ENCODE results near the gene SHD.
"Not testable (repeated sequence)": the region's sequence is repeated elsewhere in the genome, so short reads cannot be mapped to it uniquely, and the experiment has no call there.

Gene SHD, protein sequence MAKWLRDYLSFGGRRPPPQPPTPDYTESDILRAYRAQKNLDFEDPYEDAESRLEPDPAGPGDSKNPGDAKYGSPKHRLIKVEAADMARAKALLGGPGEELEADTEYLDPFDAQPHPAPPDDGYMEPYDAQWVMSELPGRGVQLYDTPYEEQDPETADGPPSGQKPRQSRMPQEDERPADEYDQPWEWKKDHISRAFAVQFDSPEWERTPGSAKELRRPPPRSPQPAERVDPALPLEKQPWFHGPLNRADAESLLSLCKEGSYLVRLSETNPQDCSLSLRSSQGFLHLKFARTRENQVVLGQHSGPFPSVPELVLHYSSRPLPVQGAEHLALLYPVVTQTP

DNA sequence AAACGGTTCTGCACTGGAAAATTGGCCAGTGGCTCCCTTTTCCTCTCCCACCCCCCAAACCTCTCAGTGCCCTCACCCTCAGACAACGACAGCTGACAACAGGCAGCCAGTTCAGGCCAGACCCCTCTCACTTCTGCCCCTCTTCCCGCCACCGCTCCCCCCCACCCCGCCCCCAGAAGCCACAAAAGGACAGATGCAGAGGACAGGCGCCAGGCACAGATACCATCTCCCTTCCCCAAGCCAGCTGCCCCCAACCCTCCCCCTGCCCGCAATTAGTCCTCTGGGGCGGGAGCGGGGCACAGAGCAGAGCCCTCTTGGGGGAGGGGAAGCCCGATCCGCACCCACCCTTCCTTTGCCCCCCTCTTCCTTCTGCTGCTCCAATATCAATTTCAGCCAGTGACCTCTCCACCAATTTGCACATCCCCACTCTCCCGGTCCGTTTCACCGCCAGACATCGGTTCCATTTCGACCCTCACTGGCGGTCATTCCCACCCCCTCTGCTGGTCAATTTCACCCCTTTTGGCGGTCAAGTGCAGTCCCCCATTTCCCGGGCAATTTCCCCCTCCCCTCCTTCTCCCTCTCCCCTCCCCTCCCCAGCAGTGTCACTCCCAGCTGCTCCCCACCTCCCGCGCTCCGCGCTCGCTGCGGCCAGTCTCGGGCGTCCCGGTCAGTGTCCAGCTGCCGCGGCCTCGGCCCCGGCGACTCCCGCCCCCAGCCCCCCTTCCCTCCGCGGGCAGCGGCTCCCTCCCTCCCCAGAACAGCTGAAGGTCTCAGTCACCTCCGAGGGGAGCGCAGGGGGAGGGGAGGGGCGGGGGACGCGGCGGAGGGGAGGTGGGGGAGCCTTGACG lies at the start of gene SHD:
Gene SHD (plus strand): TSS at position 848 of the 848 bp plus-strand sequence. CDS start 798 bp downstream, outside the sequence.
- no peak for DNase-seq (ENCODE audit: low spot score)

DNA sequence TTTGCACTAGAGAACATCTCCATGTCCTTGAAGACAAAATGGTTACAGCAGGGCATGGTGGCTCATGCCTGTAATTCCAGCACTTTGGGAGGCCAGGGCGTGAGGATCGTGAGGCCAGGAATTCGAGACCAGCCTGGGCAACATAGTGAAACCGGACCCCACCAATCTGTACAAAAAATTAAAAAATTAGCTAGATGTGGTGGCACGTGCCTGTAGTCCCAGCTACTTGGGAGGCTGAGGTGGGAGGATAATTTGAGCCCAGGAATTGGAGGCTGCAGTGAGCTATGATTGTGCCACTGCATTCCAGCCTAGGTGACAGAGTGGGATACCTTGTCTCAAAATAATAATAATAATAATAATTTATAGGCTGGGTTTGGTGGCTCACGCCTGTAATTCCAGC lies 48.8 kb upstream of the SHD start:
- not testable (repeated sequence) for DNase-seq (ENCODE audit: low spot score)

DNA sequence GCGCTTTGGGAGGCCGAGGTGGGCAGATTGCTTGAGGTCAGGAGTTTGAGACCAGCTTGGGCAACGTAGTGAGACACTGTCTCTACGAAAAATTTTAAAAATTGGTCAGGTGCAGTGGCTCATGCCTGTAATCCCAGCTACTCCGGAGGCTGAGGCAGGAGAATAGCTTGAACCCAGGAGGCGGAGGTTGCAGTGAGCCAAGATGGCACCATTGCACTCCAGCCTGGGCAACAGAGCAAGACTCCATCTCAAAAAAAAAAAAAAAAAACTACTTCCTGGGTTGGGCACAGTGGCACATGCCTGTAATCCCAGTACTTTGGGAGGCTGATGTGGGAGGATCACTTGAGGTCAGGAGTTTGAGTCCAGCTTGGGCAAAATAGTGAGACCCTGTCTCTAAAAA lies 47.5 kb upstream of the SHD start:
- not testable (repeated sequence) for DNase-seq (ENCODE audit: low spot score)

DNA sequence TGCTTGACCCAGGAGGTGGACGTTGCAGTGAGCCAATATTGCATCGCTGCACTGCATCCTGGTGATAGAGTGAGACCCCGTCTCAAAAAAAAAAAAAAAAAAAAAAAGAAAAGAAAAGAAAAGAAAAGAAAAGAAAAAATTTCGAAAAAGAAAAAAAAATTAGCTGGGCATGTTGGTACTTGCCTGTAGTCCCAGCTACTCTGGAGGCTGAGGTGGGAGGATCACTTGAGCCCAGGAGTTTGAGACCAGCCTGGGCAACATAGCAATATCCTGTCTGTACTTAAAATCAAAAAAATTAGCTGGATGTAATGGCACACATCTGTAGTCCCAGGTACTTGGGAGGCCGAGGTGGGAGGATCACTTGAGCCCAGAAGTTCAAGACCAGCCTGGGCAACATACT lies 46.9 kb upstream of the SHD start:
- DNase-seq (ENCODE audit: low spot score), result not testable (repeated sequence)

DNA sequence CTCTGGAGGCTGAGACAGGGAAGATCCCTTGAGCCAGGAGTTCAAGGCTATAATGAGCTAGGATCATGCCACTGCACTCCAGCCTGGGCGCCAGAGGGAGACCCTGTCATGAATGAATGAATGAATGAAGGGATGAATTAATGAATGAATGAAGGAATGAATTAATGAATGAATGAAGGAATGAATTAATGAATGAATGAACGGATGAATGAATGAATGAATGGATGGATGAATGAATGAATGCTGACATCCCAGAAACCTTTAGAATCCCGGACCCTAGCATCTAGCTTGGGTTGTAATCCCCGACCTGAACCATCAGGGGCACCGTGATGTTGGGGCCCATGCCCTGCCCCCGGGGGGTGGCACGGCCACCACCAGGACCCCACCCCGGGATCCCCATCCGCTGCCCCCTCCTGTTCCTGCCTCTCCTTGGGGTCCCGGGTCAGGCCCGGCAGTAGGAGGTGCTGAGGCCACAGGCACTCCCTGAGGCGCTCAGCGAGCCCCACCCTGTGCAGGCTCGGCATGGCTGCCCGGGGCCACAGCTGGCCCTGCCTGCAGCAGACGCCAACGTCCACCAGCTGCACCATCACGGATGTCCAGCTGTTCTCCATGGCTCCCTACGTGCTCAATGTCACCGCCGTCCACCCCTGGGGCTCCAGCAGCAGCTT lies 46.3 kb upstream of the SHD start:
- DNase-seq (ENCODE audit: low spot score), result no peak

DNA sequence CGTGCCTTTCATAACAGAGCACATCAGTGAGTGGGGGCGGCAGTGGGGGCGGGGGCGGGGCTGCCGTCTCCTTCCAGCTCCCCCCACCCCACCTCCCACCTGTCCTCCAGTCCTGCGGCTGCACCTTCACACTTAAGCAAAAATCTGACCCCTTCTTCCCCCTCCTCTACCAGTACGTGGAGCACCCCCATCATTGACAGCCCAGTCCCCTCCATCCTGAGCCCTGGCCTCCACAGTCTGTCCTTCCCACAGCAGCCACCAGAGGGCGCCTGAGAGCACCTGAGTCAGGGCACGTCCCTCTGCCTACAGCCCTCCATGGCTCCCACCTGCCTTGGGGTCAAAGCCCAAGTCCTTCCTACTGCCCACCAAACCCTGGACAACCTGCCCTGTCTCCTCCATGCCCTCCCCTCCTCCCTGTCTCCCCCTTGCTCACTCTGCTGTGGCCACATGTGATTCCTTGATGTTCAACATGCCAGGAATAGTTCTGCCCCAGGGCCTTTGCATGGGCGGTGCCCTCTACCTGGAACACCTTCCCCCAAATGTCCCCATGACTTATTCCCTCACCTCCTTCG lies 45.7 kb upstream of the SHD start:
- peak; percentile 51 for DNase-seq (ENCODE audit: low spot score)

DNA sequence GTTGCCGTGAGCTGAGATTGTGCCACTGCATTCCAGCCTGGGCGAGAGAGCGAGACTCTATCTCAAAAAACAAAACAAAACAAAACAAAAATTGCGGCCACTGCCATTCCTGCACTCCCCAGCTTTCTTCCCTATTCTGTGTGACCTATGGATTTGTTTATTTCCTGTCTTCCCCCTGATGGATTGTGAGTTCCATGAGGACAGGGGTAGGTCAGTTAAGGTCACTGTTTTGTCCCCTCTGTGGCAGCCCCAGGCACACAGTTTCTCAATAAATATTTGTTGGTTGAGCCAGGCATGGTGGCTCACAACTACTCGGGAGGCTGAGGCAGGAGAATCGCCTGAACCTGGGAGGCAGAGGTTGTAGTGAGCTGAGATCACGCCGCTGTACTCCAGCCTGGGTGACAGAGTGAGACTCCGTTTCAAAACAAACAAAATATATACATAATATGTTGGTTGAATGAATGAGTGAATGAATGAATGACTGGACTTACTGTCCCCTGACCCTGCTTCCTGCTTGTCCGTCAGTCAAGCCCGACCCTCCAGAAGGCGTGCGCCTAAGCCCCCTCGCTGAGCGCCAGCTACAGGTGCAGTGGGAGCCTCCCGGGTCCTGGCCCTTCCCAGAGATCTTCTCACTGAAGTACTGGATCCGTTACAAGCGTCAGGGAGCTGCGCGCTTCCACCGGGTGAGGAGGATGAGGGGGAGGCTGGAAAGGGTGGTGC lies 44.8 kb upstream of the SHD start:
- no peak for DNase-seq (ENCODE audit: low spot score)

DNA sequence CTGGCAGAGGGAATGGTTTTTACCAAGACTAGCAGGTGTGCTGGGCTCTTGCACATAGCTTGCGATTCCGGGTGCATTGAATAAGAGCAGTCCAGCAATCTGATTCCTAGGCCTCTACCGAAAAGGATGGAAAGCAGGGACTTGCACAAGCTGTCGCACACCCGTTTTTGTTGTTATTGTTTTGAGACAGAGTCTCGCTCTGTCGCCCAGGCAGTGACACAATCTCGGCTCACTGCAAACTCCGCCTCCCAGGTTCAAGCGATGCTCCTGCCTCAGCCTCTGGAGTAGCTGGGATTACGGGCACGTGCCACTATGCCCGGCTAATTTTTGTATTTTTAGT lies 44.2 kb upstream of the SHD start:
- DNase-seq (ENCODE audit: low spot score), result no peak

DNA sequence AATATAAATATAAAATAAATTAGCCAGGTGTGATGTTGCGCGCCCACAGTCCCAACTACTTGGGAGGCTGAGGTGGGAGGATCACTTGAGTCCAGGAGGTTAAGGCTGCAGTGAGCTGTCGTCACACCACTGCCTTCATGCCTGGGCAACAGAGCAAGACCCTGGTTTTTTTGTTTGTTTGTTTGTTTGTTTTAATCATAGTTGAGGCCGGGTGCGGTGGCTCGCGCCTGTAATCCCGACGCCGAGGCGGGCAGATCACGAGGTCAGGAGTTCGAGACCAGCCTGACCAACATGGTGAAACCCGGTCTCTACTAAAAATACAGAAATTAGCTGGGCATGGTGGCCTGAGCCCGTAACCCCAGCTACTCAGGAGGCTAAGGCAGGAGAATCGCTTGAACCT lies 41.6 kb upstream of the SHD start:
- not testable (repeated sequence) for DNase-seq (ENCODE audit: low spot score)

DNA sequence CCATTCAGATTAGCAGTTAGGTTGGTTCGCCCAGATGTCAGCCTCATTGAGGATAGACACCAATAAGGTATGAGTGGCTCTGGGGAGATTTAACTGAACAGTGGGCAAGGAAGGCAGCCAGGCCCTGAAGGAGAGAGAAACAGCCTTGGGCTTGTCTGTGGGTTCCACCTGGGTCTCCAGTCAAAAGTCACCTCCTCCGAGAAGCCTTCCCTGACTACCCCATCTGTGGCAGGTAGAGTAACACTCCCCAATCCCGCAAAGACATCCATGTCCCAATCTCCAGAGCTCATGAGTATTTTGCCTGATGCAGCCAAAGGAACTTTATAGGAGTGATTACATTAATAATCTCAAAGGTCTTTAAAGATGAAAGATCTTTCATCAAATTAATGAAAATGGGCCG lies 40.2 kb upstream of the SHD start:
- no peak for DNase-seq (ENCODE audit: low spot score)

DNA sequence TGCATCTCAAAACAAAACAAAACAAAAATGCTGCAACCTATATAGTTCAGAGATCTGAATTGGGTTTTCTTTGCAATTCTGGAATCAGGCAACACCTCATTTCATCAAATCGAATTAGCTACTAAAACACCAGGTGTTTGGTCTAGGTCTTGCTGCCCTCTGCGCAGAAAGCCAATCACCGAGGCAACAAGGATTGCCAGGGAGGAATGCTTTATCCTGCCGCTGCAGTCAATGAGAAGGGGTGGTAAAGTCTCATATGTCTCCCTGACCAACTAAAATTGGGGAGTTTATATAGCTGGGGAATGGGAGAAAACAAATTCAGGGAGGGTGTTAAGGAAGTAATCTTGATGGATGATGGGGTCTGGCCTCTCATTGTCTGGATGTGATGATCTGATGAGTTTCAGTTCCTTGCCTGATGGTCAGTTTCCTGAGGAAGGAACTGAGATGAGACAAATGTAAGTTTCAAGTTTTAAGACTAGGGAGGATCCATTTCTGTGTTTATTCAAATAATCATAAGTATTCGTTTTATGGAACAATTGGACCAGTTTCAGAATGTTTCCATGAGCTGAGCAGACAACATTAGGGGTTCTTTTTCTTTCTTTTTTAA lies 37.1 kb upstream of the SHD start:
- no peak for DNase-seq (ENCODE audit: low spot score)

DNA sequence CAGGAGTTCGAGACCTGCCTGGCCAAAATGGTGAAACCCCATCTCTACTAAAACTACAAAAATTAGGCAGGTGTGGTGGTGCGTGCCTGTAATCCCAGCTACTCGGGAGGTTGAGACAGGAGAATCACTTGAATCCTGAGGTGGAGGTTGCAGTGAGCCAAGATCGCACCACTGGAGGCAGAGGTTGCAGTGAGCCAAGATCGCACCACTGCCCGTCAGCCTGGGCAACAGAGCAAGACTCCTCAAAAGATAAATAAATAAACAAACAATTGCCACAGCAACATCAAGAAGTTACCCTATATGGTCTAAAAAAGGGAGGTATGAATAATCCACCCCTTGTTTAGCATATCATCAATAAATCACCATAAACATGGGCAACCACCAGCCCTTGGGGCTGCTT lies 33.1 kb upstream of the SHD start:
- DNase-seq (ENCODE audit: low spot score), result not testable (repeated sequence)

DNA sequence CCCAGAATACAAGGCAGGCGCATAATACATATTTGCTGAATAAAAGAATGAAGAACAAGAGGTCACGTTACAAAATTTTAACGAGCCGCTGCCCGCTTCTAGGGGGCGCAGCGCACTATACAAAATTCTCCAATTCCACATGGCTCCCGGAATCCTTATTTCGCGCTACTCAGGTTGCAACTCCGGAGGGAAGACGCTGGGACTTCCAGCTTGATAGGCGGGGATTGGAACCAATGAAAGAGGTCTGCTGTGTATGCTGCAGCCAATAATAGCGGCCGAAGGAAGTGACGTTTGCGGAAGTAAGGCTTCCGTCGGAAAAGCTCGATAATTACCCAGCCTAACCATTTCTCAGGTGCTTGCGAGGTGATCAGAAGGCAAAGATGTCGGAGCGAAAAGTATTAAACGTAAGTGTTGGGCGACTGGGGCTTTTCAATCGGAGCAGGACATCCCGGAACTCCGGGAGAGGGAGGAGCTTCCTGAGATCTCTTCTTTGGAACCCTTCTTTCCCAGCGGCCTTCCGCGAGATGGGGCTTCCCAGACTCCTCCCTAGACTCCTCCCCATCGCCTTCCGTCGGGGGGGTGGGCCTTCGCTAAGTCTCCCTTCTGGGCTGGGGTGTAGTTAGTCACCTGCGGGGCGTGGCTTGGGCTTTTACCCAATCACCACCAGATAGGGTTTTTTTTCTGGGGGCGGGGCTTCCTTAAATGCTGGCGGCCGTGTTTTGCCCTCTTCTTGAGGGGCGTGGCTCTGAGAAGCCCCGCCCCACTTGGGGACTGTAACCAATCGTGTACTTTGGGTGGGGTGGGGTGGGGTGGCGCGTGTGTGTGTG lies 32.1 kb upstream of the SHD start, which contains the start of gene YJU2:
Gene YJU2 (plus strand): TSS at position 314 of the 827 bp plus-strand sequence. CDS start 67 bp downstream, at position 381.
- DNase-seq (ENCODE audit: low spot score), result peak; percentile 99

DNA sequence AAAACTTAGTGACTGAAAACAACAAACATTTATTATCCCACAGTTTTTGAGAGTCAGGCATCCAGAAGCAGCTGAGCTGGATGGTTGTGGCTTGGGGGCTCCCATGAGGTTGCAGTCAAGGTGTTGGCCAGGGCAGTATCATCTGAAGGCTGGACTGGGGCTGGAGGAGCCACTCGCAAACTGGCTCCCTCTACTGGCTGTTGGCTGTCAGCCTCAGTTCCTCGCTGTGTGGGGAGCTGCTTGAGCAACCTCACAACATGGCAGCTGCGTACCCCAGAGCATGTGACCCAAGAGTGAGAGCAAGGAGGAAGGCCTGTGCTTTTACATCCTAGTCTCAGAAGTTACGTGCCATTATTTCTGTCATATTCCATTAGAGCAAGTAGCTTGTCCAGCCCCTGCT lies 22.5 kb upstream of the SHD start:
- DNase-seq (ENCODE audit: low spot score), result no peak

DNA sequence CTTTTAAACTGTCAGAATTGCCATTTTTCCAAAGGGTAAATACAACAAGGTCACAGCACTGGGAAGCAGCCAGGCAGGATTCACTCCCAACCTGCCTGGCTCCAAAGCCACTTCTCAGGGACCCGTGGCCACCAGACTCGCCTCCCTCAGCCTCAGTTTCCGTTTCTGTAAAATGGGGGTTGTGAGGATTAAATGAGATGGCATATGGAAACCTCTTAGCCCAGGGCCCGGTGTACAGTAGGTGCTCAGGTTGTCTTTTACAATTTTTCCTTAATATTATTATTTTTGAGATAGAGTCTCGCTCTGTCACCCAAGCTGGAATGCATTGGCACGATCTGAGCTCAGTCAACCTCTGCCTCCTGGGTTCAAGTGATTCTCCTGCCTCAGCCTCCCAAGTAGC lies 22.0 kb upstream of the SHD start:
- no peak for DNase-seq (ENCODE audit: low spot score)

DNA sequence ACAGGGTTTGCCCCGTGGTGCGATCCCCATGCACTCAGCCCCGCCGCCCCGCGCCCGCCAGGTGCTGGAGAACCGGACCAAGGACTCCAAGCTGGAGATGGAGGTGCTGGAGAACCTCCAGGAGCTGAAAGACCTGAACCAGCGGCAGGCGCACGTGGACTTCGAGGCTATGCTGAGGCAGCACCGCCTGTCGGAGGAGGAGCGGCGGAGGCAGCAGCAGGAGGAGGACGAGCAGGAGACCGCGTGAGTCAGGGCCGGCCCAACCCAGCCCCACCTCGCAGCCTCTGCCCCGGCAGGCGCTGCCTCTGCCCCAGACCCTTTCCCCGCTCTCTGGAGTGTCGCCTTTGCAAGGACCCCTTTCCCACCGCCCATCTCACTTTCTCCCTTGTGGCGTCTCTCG lies 20.9 kb upstream of the SHD start:
- DNase-seq (ENCODE audit: low spot score), result no peak

DNA sequence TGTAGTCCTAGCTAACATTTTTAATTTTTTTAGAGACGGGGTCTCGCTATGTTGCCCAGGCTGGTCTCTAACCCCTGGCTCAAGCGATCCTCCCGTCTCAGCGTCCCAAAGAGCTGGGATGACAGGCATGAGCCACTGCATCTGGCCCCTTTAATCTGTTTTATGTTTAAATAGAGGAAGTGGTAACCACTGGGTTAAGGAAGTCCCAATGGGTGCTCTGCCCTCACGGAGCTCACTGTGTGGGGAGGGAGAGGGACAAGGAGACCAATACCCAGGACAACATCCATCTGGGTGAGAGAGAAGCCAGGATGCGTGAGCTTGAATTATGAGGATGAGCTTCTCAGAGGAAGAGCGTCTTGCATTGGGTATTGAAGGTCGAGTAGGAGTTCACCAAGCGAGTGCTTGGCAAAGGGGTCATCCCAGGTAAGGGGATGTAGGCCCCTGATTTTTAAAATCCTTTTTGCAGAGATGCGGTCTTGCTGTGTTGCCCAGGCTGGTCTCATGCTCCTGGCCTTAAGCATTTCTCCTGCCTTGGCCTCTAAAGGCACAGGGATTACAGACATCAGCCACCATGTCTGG lies 18.4 kb upstream of the SHD start:
- no peak for DNase-seq (ENCODE audit: low spot score)

DNA sequence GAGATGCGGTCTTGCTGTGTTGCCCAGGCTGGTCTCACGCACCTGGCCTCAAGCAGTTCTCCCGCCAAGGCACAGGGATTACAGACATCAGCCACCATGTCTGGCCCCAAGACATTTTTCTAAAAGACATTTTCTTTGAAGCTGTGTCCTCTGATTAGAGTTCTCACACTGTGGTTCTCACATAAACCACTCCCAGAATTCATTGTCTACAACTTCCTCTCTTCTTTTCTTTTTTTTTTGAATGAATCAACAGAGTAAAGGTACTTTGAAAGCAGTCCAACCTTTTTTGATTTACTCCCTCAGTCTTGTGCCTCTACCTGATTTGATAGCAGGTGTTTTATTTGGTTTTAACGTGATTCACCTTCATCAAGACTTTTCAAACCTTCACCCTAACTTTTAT lies 14.3 kb upstream of the SHD start:
- peak; percentile 12 for DNase-seq (ENCODE audit: low spot score)

DNA sequence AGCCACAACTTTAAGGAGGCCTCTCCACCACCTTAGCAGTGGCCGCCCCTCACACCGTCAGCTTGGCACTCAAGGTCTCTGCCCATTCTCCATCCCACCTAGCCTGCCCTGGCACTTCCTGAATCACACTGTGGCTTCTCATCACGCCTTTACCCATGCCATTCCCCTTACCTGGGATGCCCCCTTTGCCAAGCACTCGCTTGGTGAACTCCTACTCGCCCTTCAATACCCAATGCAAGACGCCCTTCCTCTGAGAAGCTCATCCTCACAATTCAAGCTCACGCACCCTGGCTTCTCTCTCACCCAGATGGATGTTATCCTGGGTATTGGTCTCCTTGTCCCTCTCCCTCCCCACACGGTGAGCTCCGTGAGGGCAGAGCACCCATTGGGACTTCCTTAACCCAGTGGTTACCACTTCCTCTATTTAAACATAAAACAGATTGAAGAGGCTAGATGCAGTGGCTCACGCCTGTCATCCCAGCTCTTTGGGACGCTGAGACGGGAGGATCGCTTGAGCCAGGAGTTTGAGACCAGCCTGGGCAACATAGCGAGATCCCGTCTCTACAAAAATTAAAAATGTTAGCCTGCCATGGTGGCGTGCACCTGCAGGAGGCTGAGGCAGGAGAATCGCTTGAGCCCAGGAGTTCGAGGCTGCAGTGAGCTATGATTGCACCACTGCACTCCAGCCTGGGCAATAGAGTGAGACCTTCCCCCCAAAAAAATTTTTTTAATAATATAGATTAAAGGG lies 12.6 kb upstream of the SHD start:
- DNase-seq (ENCODE audit: low spot score), result no peak

Measured in CD4-positive, alpha-beta T cell treated with Interleukin-2 at 100 ng/mL for 4 hours (primary cell).